Motor neuron (in vitro differentiated cells): ENCODE measurements around the gene PHLDB3. TPM values are rescaled to one million over a fixed set of nuclear protein-coding genes. Genes with fewer than 3 reads are reported as not detected.

Source experiments
- ATAC-seq, 8 experiments: fragments of 200-7000 bp; cut with Tn5 transposase; replicated peaks in 6 of 8; 2 replicates each; pipeline ENCODE4 v1.8.0; 2021; ENCODE audit warnings: mild to moderate bottlenecking in 8 of 8, moderate library complexity in 8 of 8
- H3K27ac ChIP-seq, 2 donors: fragments of 250-450 bp; sonication (Bioruptor Pico); 2 replicates each; pipeline ENCODE4 v1.9.0; 2021; ENCODE audit warnings: antibody characterized with exemption in 2 of 2, mild to moderate bottlenecking in 2 of 2, moderate library complexity in 1 of 2
- H3K4me1 ChIP-seq, 2 donors: fragments of 250-450 bp; sonication (Bioruptor Pico); replicated peaks in 1 of 2; 2 replicates each; pipeline ENCODE4 v1.6.1; 2021; ENCODE audit warnings: antibody characterized with exemption in 2 of 2, mild to moderate bottlenecking in 2 of 2, moderate library complexity in 1 of 2
- H3K4me3 ChIP-seq, 5 donors: fragments of 250-450 bp; sonication (Bioruptor Pico); 2 replicates each; pipeline ENCODE4 v1.9.0; 2021; ENCODE audit warnings: antibody characterized with exemption in 5 of 5, mild to moderate bottlenecking in 5 of 5, moderate library complexity in 4 of 5
- WGBS, 10 experiments: fragments of 450-650 bp; shearing (Covaris generic); methylation state at CpG; one replicate each; pipeline ENCODE4 v1.0.0; 2022; 5-methylcytosine and 5-hydroxymethylcytosine counted together
- in situ Hi-C, 9 experiments: fragments of 400-800 bp; cut with MboI; loops; one replicate each; pipeline ENCODE4 v1.15.0; 2021; ENCODE audit warnings: low sequenced_read_pairs in 9 of 9, low pct_unique_long_range_greater_than_20kb in 2 of 9; ENCODE audit not compliant: unreplicated experiment in 9 of 9
- total RNA-seq, 8 experiments: library from RNA; unstranded; fragments of 300-600 nt; gene quantifications; 2 replicates each; pipeline versions ENCODE4 v1.2.3 to v1.2.4, GENCODE V29; 2022

Gene PHLDB3
- total RNA-seq, 8 experiments from 2014 or later: 3.9 to 17.7 (median 13.2) TPM

DNA sequence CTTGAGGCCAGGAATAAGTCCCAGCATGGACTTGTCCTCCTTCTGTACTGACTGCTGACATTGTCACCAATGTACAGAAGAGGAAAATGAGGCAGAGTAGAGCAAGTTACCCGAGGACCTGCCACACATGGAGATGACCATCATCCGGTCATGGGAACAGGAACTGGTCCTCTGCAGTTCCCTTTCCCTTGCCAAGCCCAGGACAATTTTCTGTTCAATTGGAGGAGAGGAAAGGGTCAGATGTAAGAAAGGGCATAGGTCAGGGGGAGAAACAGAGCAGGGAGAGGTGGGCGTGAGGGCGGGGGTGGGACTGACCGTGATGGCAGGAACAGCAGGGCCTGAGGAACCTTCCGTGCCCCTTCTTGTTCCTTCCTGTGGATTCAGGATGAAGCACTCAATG, 18.6 kb downstream of the PHLDB3 start:
- Histone ChIP-seq H3K27ac (no peak overlapping the region), H3K4me1 (no peaks in the 10 kb centered on the region), H3K4me3 (no peak overlapping the region)
- 66 to 80% (median 80%) methylated on average over 1 to 2 of the region's 6 CpGs; no CpG with 5 or more reads in 7 of the 10 experiments for WGBS, 10 experiments
- in situ Hi-C loops: no loop called here
- ATAC-seq: no peak

DNA sequence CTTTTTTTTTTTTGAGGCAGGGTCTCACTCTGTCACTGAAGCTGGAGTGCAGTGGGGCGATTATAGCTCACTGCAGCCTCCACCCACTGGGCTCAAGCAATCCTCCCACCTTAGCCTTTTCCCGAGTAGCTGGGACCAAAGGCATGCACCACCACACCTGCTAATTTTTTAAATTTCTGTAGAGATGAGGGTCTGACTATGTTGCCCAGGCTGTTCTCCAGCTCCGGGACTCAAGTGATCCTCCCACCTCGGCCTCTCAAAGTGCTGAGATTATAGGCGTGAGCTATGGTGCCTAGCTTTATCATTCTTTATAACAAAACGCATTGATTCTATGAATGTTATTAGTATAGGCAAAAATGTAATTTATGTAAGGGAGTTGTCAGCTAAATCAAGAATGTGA, 21.3 kb downstream of the PHLDB3 start:
- 60 to 100% (median 80%) methylated on average over 1 to 6 of the region's 6 CpGs; no CpG with 5 or more reads in 3 of the 10 experiments for WGBS, 10 experiments
- H3K4me3 ChIP-seq: no peak overlapping the region
- H3K4me1 ChIP-seq: no peaks in the 10 kb centered on the region
- no peak for ATAC-seq
- no peak overlapping the region for H3K27ac ChIP-seq
- in situ Hi-C loops: no loop called here

DNA sequence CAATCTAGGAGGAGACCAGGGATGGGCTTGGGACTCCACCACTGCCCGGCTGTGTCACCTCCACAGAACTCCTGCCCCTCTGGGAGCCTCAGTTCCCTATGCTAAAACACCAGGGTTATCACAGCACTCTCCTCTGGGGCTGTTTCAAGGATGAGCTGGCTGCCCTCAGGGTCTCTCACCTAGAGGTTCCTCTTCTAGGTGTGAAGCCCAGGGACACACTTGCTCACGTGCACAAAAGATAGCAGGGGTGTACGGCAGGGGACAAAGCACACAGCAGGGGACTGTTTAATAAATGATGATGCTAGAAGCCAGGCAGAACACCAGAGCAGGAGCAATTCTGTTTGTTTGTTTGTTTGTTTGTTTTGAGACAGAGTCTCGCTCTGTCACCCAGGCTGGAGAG, 22.4 kb downstream of the PHLDB3 start:
- H3K4me1 ChIP-seq: no peaks in the 10 kb centered on the region
- no peak overlapping the region for H3K27ac ChIP-seq
- in situ Hi-C loops: no loop called here
- WGBS, 10 experiments: 57 to 100% (median 70%) methylated on average over 1 to 2 of the region's 4 CpGs; no CpG with 5 or more reads in 7 of the 10 experiments
- no peak for ATAC-seq
- H3K4me3 ChIP-seq: no peak overlapping the region

DNA sequence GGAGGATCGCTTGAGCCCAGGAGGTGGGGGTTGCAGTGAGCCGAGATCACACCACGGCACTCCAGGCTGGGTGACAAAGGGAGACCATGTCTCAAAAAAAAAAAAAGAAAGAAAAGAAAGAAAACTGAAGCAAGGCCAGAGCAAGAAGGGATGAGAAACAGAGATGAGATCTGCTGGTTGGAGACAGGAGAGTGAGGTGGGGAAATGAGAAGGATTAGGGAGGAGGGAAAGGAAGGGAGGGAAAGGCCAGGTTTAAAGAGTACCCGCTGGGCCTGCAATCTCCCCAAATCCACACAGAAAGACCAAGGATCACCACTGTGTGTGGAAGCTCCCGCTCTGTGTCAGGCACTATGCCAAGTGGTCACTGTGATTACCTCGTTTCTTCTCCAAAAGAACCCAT, 22.8 kb downstream of the PHLDB3 start:
- H3K27ac ChIP-seq: no peak overlapping the region

DNA sequence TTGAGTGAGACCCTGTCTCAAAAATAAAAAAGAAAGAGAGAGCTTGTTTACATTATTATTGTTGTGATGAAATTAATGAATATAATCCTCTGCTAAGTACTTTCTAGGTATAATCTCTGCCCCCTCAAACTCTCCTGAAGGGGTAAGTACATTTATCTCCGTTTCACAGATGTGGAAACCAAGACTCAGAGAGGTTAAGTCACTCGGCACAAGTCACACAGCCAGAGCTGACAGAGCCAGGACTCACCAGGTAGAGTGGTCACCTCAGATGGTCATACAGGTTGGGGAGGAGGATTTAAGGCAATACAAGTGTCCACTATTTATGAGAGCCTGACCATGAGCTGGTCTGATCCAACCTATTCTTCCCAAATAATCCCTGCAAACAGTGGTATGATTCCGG, 24.0 kb downstream of the PHLDB3 start:
- no peak for ATAC-seq
- 80 to 100% (median 88%) methylated on average over 1 to 3 of the region's 3 CpGs; no CpG with 5 or more reads in 2 of the 10 experiments for WGBS, 10 experiments
- Histone ChIP-seq H3K4me3 (no peak overlapping the region), H3K4me1 (no peaks in the 10 kb centered on the region), H3K27ac (no peak overlapping the region)
- in situ Hi-C loops: no loop called here

More for the DNA sequence above, 22.8 kb downstream of the PHLDB3 start:
- in situ Hi-C loops: no loop called here
- no peak for ATAC-seq
- H3K4me1 ChIP-seq: no peaks in the 10 kb centered on the region
- WGBS, 10 experiments: 60 to 100% (median 80%) methylated on average over 2 to 6 of the region's 6 CpGs; no CpG with 5 or more reads in 2 of the 10 experiments
- H3K4me3 ChIP-seq: no peak overlapping the region

DNA sequence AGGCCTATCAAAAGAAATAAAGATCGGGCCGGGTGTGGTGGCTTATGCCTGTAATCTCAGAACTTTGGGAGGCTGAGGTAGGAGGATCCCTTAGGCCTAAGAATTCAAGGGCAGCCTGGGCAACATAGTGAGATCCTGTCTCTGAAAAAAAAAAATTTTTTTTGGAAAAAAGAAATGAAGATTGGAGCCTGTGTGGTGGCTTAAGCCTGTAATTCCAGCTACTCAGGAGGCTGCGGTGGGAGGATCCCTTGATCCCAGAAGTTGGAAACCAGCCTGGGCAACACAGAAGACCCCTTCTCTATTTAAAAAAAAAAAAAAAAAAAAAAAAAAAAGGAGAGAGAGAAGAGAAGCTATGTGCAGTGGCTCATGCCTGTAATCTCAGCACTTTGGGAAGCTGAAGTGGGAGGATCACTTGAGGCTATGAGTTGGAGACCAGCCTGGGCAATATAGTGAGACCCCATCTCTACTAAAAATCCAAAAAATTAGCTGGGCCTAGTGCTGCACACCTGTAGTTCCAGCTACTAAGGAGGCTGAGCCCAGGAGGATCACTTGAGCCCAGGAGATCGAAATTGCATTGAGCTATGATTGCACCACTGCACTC, 24.5 kb downstream of the PHLDB3 start:
- WGBS, 10 experiments: 64 to 100% (median 91%) methylated on average over 1 to 4 of the region's 4 CpGs; no CpG with 5 or more reads in 2 of the 10 experiments
- no peak for ATAC-seq
- in situ Hi-C loops: no loop called here
- Histone ChIP-seq H3K27ac (no peak overlapping the region), H3K4me1 (no peaks in the 10 kb centered on the region), H3K4me3 (no peak overlapping the region)

DNA sequence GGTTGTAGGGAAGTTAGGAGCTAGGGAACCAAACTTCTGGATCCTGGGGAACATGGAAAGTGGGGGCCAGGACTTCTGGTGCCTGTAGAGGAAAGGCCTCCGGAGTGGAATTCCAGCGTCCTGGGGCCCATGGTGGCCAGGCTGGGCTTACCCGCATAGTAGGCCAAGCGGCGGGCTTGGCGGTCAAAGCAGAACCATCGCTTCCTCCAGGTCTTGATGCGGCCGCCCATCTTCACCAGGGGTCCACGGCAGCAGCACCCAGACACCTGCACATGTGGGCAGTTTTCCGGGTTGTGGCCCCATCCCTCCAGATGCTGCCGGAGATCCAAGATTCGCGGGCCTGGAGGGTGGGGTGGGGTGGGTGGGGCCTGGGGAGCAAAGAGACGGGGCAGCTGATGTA, 25.3 kb downstream of the PHLDB3 start:
- no CpG with 5 or more reads among the region's 15 CpGs for WGBS, 10 experiments
- H3K4me3 ChIP-seq: no peak overlapping the region
- ATAC-seq: no peak
- H3K4me1 ChIP-seq: peaks cover 0 to 3% of the 10 kb centered on the region in 2 donors
- no peak overlapping the region for H3K27ac ChIP-seq
- in situ Hi-C loops: no loop called here

DNA sequence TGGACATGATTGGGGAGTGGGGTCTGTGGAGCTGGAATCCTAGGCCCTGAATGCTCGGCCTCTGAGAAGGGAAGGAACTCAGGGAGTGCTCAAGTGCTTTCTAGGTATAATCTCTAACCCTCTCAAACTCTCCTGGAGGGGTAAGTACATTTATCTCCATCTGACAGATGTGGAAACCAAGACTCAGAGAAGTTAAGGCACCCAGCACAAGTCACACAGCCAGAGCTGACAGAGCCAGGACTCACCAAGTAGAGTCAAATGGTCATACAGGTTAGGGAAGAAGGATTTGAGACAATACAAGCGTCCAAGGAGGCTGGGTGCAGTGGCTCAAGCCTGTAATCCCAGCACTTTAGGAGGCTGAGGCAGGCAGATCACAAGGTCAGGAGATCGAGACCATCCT, 26.2 kb downstream of the PHLDB3 start:
- H3K27ac ChIP-seq: no peak overlapping the region
- in situ Hi-C loops: no loop called here
- no peak for ATAC-seq
- H3K4me1 ChIP-seq: peaks cover 0 to 3% of the 10 kb centered on the region in 2 donors
- 57 to 100% (median 82%) methylated on average over 1 to 2 of the region's 3 CpGs; no CpG with 5 or more reads in 6 of the 10 experiments for WGBS, 10 experiments
- no peak overlapping the region for H3K4me3 ChIP-seq

DNA sequence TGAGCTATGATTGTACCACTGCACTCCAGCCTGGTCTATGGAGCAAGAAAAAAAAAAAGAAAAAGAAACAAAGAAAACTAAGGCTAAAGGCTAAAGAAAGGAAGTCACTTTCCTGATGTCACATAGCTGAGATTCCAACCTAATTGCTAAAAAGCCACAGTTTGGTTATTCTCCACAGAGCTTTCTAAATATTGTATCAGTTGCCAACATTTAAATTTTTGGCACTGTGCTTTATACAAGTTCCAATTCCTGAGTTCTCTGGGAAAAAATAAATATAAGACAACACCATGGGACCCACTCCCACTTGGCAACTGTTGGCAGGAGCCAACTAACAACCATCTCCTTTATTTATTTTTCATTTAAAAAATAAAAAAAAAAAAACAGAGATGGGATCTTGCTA, 27.9 kb downstream of the PHLDB3 start:
- Histone ChIP-seq H3K4me3 (no peak overlapping the region), H3K27ac (no peak overlapping the region), H3K4me1 (peaks cover 0 to 3% of the 10 kb centered on the region in 2 donors)
- ATAC-seq: no peak
- in situ Hi-C loops: no loop called here

DNA sequence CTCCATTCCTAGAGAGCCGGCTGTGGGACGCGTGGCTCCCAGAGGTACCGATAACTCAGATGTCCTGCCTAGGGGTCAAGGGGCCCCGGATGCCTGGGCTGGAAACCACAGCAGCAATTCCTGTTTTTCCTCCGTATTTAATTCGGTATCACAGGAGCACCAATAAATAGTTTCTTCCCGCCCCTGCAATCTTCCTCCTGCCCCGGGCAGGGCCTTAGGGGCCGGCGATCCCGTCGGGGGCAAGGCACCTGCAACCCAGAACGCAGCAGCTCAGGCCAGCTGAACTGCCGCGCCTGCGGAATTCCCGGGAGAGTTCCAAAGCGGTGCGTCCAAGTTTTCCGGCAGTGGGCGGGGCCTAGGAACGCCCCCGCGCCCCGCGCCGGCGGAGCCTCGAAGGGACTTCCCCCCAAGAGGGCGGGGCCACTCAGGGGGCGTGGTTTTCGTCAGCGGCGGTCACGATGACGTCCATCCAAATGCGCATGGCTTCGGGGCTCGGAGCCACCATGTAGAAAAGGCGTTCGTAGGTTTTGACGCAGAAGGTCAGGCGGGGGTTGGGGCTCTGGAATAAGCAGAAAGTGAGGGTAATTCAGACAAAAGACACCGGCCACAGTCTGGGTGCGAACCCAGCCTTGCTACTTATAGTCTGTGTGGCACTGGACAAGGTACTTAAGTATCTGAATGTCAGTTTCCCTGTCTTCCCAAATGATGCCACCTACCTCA, 29.4 kb downstream of the PHLDB3 start:
- WGBS, 10 experiments: 0 to 42% (median 12%) methylated on average over 1 to 35 of the region's 46 CpGs; no CpG with 5 or more reads in 2 of the 10 experiments
- peak overlapping the region in 1 of 2 donors; percentile 68 for H3K27ac ChIP-seq
- peak; percentile 87 to 96 (median 92) for ATAC-seq
- in situ Hi-C loops: no loop called here
- H3K4me1 ChIP-seq: peaks cover 0 to 3% of the 10 kb centered on the region in 2 donors
- H3K4me3 ChIP-seq: peak overlapping the region; percentile 12 to 28 (median 20)

DNA sequence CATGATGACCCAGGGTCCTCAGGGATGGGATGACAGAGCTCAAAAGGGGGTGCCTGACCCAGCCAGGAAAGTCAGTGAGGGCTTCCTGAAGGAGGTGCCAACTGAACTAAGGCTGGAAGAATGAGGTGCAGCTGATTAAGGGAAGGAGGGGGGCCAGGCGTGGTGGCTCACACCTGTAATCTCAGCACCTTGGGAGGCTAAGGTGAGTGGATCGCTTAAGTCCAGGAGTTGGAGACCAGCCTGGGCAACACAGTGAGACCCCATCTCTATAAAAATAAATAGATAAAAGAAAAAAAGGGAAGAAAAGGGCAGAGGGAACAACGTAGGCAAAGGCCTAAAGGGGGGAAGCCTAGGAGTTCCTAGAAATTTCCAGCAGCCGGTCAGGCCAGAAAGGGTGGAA, 30.1 kb downstream of the PHLDB3 start:
- WGBS, 10 experiments: 40 to 100% (median 70%) methylated on average over 1 to 4 of the region's 4 CpGs; no CpG with 5 or more reads in 2 of the 10 experiments
- H3K4me3 ChIP-seq: peak overlapping the region in 2 of 5 donors; percentile 9 to 28
- in situ Hi-C loops: no loop called here
- ATAC-seq: no peak
- H3K27ac ChIP-seq: peak overlapping the region in 1 of 2 donors; percentile 17
- peaks cover 0 to 3% of the 10 kb centered on the region in 2 donors for H3K4me1 ChIP-seq

DNA sequence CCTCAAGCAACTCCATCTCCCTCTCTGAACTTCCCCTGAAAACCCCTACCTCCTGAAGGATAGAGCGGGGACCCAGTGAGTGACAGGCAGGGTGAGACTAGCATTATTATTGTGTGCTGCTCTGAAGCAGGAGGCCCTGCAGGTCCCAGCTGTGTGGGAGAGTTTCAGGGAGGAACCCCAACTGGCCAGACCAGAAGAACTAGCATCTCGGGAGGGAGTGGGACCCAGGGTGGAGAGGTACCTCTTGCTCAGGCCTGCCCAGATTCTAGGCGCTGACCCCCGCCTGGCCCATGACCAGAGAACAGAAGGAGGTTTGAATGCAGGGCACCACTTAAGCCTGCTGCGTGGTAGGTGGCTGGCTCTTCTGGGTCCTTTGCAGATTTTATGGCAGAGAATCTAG, 33.5 kb downstream of the PHLDB3 start:
- in situ Hi-C loops: no loop called here
- ATAC-seq: no peak

DNA sequence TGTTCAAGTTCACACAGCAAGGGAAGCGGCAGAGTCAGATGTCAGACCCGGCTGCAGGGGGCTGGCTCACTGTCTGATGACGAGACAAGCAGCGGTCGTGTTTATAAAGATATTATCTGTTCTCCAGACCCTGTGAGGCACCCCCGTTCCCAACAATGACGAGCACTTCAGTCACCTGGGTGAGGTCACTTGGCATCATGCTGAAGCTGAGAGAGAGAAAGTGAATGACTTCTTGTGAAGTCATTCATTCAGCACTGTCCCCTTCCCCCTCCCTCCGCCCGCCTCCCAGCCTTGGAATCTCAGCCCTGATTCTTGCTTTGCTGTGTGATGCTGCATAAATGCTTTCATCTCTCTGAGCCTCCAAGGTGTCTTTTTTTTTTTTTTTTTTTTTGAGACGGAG, 34.3 kb downstream of the PHLDB3 start:
- no peak overlapping the region for H3K27ac ChIP-seq
- ATAC-seq: peak in 1 of 8 experiments; percentile 29
- WGBS, 10 experiments: 0 to 80% (median 57%) methylated on average over 1 to 6 of the region's 10 CpGs; no CpG with 5 or more reads in 4 of the 10 experiments
- H3K4me1 ChIP-seq: peaks cover 0 to 3% of the 10 kb centered on the region in 2 donors
- in situ Hi-C loops: no loop called here
- H3K4me3 ChIP-seq: no peak overlapping the region

More for the DNA sequence above, 33.5 kb downstream of the PHLDB3 start:
- Histone ChIP-seq H3K27ac (no peak overlapping the region), H3K4me3 (no peak overlapping the region), H3K4me1 (peaks cover 0 to 3% of the 10 kb centered on the region in 2 donors)
- whole genome bisulfite sequencing, 10 experiments: 72 to 100% (median 79%) methylated on average over 1 to 5 of the region's 5 CpGs; no CpG with 5 or more reads in 3 of the 10 experiments
